GM11168 (cell line): ENCODE measurements around the gene TBC1D22A.
"Not testable (repeated sequence)": the region's sequence is repeated elsewhere in the genome, so short reads cannot be mapped to it uniquely, and the experiment has no call there.

ENCODE experiments used
- in situ Hi-C: fragments of 300-500 bp; cut with MboI; formaldehyde crosslinking; loops from one replicate; pipeline ENCODE4 v1.12.0; 2022; ENCODE audit warnings: low sequenced_read_pairs; ENCODE audit not compliant: unreplicated experiment

The TBC1D22A gene

DNA sequence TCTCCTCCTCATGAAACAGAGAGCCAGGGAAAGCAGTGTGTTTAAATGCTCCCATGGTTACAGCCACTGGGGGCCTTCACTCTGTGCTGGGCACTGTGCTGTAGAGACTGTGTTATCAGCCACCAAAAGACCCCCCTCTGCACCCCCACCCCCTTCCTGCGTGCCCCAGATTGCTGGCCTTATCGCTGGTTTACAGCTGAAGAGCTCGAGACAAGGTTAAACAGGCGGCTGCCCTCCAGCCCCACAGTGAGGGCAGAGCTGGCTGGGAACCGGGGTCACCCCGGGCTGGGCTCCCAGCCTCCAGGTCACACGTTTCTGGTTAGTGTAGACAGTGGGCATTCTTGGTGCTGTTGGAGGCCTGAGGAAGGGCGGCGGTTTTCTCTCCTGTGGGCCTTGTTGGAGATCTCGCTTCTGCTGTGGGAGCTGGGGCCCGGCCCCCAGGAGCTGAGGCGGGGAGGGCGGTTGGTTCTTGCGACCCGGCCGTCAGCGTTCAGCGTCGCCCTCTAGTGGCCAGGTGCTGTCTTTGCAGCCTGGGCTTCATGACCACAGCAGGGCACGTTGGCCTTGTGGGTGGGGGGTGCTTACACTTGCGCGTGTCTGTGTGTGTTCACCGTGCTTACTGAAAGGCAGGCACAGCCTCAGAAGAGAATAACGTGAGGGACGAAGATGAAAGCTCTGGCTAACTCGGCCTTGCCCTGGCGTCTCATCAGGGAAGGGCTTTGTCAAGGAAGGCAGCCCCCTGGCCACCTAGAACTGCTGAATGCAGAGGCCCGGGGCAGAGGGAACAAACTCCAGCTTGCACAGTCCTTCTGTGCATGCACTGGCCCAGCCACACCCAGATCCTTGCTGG, 40.8 kb downstream of the TBC1D22A start:
- in situ Hi-C loops: loop anchor here (10.0 kb wide), 1 partner anchor 58 kb away; no protein-coding TSS in a partner anchor

DNA sequence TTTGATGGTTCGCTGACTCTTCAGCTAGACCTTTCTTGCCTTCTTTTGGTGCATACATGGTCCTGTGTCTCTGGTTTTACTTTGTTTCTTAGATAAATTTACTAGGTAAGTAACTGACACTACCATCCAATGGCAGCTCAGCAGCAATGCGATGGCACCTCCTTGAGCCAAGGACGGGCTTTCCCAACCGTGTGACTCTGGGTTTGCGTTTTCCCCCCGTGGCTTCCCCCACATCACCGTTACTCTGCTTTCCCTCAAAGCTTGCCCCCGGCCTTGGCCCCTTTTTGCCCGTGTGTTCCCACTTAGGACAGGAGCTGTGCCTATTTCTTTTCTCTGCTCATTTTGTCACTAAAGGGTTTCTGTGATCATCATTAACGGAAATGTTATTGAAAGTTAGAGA, 41.5 kb downstream of the TBC1D22A start:
- in situ Hi-C loops: loop anchor here (10.0 kb wide), 1 partner anchor 59 kb away; no protein-coding TSS in a partner anchor

DNA sequence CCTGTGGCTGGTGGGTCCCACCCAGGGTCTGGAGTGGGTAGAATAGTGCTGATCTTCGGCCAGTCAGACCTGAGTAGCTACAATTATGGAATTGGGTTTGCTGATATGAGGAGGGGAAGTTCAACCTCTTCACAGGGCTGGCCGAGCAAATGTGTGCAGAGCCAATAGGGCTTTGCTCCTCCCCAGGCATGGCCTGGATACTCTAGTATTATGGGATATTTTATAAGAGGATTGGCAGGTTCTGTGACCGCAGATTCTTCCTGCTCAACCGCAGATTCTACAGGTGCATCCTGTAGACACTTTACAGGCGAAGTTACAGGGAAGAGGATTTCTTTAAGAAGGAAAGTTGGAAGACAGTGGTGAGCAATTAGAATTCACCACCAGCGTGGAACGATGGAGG, 44.3 kb downstream of the TBC1D22A start:
- in situ Hi-C loops: loop anchor here (10.0 kb wide), 1 partner anchor 62 kb away; no protein-coding TSS in a partner anchor

DNA sequence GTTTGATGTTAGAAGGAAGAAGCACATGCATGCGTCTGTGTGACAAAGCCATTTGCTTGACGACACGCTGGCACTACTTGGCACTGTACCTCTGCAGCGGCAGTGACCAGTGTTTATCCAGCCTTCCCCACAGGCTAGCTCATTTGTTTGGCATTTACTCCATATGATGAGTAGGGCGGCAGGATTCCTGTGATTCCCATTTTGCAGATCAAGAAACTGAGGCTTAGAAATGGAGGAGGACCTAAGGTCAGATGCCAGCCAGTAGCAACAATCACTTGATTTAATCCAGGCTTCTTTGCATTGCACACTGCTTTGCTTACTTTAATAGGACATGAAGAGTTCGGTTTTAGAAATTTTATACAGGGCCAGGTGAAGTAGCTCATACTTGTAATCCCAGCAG, 45.0 kb downstream of the TBC1D22A start:
- in situ Hi-C loops: loop anchor here (10.0 kb wide), 1 partner anchor 63 kb away; no protein-coding TSS in a partner anchor

DNA sequence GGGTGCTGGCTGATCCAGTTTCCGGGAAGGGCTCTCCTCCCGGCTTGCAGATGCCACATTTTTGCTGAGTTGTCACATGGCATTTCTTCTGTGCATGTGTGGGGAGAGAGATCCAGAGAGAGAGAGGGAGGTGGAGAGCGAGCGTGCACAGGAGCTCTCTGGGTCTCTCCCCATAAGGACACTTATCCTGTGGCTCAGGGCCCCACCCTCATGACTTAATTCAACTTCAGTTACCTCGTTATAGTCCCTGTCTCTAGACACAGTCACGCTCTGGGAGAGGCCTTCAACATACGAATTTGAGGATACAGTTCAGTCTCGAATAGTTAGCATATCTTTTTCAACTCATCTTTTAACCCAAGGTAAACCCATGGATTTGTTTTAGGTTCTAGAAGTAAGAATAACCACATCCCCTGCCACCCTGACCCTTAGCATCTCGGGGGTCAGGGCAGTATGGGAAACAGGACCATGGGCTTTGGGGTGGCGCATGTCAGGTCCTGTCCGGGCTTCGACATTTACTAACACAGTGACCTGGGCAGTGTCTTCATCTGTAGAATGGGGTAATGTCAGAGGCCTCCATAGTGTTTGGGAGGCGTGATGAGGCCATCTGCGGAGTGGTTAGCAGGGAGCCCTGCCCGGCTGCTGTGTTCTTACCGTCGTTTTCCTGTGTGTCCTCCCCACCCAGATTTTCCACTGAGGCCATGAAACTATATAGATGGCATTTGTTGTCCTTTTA, 46.9 kb downstream of the TBC1D22A start:
- in situ Hi-C loops: loop anchor here (10.0 kb wide), 1 partner anchor 65 kb away; no protein-coding TSS in a partner anchor

DNA sequence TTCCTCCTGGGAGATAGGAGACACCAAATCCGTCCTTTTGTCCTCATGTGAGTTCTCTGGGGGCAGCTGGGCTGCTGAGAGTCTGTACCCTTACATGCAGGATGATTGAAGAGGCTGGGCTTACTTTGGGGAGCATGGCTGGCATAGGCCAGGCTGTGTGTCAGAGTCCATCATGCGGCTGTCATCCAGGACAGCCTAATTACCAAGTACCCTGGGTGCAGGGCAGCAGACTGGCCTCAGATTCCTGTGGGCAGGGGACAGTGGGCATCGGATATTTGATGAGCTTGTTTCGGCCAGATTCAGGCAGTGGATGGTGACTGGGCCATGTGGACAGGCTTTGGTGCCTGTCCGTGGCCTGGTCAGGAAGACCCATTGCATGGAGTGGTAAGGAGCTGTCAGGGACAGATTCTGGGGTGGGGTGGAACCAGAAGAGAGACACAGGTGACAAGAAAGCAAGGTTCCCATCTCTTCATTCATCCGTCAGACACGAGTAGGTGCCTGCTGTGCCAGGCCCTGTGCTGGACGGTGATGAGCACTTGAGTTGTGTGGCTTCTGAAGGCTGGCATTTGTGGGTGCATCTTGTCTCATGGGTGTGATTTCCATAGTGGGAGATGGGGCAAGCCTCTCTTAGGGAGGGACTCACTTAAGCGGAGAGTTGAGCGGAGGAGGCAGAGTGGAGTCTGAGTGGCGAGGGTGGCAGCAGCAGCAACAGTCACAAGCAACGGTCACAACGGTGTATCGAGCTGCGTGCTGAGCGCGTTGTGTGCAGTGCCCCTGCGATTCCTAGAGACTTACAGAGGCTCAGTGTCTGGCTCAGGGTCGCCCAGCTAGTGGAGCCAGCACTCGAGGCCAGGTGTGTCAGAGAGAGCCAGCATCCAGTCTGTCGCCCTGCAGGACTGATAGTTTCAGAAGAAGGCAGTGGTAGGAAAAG, 48.7 kb downstream of the TBC1D22A start:
- in situ Hi-C loops: no loop called here

DNA sequence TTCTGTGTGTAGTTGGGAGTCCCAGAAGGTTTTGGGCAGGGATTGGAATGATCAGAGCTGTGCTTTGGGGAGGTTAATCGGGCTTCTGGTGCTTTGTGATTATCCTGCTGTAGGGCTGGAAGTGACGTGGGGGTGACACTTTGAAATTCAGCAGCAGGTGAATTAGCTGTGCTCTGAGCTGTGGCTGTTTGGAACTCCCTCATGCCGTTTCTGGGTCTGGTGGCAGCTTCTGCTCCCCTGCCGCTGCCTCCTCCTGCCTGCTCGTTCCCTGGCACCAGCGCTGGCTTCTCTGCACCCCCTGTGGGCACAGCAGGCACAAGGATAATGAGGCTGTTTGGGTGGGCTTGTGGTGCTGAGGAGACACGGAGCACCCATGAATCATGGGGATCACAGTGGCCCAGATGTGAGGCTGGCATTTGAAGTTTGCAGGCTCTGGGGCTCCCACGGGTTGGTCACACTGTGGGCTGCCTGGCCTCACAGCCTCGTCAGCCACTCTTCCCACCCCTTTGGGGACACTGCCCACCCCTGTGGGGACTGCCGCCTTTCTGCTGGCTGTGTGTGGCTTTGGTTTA, 49.7 kb downstream of the TBC1D22A start:
- in situ Hi-C loops: no loop called here

DNA sequence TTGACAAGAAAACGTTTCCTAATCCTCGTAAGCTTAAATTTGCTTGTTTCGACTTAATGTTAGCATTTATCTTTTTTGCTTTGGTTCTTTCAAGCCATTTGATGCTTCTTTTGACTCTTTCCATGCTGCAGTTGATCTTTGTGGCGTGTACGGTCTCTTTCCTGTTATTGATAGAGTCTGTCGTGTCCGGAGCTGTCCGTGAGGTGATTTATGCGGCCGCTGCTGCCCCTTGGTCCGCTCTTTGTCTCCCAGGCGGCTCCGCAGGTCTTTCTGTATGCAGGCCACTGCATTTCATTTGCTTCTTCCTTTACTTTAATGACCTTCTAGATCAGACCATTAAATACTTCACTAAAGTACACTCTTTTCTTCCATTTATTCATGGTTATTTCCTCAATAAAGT, 50.3 kb downstream of the TBC1D22A start:
- in situ Hi-C loops: no loop called here

DNA sequence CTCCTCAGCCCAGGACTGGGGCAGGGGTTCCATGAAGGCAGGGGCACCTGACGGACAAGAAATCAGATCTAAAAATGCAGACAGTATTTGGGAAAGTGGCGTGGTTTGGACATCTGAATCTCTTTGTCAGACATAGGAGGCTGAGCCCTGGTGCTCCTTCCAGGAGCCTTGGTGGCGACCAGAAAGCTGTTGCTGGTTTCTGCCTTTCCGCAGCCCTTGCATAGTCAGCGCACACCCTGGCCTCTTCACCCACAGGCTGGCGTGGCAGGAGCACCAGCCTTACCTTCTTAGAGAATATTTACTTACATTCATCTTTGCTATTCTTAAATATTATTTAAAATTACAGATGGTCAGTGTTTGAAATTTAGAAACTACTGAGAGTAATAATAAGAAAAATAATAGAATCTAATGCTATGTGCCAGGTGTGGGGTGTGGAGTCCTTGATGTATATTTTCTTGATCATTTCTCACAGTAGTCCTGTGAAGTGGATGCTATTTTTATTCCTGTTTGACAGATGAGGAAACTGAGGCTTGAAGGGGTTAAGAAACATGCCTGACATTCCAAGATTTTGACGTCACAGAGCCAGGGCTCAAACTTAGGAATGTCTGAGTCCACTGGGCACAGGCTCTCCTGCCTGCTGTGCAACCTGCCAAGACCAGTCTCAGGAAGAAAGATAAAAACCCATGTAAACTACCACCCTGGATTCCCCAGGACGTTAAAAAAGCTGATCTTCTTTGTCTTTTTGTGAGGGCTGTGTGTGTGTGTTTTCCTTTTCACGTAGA, 51.6 kb downstream of the TBC1D22A start:
- in situ Hi-C loops: no loop called here

DNA sequence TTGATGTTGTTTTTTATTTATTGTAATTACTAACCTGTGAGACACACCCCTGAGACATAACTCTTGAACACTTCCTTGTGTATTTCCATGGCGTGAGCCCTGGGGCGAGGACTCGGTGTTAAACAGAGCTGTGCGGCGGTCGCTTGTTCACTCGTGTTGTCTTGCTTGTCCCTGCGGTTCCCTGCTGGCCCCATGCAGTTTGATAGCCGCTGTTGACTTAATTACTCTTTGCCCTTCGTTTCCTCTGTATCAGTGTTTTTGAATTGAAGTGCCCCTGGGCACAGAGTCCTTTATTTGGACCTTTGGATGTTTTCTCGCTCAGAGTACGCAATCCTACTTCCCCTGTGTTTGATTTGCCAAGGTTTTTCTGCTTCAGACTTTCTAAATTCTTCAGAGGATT, 52.7 kb downstream of the TBC1D22A start:
- in situ Hi-C loops: no loop called here

DNA sequence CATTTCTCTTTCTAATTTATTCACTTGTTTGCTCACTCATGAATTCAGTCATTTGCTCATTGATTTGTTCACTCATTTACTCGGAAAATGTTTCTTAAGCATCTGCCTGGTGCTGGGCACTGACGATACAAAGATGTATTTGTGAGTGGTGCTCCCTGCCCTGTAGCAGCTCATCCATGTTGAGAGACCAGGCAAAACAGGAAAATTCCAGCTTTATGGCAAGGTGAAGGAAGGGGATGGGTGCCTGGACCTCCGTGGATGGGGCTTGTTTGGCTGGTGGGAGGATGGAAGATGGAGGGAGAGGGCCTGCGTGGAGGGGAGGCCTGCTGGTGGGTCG, 53.1 kb downstream of the TBC1D22A start:
- in situ Hi-C loops: no loop called here

DNA sequence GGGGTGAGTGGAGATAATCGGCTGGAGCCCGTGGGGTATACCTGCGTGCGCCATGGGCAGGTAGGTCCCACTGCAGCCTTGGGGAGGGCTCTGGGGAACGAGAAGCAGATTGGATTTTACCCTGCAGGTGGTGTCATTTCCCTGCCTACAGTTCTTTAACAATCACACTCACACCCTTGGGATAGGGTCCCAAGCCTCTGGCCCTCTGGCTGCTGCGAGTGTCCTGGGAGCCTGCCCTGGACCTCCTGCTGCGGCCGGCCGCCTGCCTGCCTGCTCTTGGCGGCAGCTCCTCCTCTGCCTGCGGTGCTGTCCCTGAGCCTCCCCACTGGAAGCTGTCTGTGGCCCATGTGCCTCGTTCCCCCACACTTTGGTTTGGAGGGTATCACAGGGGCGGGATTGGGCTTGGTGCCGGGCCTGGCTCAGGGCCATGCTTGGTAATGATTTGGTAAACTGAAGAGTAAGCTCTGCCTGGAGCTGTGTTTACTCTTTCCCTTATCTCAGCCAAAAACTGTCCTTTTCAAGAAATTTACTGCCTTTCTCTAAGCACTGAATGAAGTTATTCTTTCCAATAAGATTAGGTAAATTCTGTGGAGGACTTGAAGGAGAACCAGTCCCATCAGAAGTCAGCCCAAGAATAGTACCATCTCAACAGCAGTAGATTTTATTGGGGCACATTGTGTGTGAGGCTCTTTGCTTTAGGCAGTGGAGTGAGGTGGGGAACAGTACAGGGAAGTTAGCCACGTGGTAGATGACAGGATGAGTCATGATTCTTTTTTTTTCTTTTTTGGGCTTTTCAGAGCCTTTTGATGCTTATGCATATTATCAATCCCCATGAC, 53.7 kb downstream of the TBC1D22A start:
- in situ Hi-C loops: no loop called here

DNA sequence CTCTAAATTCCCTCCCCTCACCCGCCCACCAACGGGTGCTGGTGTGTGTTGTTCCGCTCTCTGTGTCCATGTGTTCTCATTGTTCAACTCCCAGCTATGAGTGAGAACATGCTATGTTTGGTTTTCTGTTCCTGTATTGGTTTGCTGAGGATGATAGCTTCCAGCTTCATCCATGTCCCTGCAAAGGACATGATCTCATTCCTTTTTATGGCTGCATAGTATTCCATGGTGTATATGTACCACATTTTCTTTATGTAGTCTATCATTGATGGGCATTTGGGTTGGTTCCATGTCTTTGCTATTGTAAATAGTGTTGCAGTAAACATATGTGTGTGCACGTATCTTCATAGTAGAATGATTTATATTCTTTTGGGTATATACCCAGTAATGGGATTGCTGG, 54.9 kb downstream of the TBC1D22A start:
- in situ Hi-C loops: not testable (repeated sequence)

DNA sequence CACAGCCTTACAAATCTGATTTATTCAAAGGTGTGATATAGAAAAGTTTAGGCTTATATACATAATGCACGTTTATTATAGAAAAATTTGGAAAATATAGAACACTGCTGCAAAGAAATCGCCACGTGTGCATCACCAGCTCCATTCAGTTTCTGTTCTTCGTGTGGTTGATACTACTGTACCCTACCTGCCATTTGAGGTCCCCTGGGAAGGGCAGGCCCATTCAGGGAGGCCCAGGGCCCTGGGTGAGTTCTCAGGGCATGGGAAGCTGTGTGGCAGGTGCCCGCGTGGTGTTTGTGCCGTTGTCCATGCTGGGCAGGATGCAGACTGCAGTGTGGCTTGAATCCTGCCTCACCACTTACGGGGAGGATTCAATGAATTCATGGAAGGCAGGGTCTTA, 60.8 kb downstream of the TBC1D22A start:
- in situ Hi-C loops: no loop called here

DNA sequence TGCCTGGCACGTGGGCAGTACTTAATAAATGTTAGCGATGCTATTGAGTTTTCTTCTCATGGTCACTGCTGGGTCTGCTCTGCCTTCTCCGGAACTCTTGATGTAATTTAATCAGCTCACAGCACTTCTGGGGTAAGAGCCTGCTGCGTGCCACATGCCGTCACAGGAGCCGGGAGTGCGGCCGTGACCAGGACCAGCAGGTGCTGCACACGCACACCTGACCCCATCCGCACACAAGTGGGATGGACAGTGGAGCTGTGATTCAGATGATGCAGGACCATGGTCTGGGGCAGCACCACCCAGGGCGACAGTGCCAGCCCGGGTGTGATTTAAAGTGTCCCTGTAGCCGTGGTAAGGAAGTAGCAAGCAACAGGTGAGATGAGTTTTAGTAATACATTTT, 61.2 kb downstream of the TBC1D22A start:
- in situ Hi-C loops: no loop called here

DNA sequence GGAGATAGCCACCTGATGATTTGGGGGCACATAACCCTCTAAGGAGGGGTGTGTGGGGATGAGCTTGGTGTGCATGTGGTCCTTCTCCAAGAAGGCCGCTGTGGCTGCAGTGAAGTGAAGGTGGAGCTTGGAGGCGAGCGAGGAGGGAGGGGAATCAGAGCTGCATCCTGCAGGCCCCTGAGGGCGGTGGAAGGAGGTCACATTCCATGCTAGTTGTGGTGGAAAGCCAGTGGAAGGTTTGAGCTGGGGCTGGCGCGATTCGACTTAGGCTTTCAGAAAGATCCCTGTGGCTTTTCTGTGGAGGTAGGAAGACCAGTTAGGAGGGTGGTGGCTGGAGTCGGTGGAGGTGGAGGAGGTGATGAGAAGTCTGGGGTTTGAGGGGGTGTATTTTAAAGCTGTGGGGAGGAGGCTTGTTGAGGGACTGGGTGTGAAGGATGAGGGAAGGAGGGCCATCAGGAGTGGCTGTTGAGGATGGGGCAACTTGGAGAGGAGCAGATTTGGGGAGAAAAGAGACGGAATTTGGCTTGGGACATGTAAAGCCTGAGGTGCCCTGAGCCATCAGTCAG, 62.0 kb downstream of the TBC1D22A start:
- in situ Hi-C loops: no loop called here

DNA sequence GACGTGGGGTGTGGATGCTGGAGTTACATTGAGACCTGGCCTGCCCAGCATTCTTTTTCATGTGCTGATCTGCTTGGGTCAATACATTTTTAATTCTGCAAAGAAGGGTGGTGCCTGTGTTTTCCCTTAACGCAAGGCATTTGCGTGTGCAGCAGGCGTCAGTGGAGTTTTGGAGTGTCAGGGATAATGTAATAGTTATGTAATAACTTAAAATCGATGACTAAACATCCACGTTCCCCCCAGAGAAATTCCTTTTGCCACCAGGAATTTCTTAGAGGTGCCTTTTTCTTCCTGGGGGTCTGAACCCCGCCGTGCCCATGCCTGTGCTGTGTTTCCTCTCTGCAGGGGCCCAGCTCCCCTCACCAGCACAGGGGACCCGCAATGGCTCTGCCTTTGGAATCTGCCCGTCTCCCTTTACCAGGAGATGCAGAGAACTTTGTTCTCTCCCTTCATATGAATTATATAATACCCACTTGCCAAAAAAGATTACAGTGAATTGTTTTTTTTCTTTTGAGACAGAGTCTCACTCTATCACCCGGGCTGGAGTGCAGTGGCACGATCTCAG, 62.6 kb downstream of the TBC1D22A start:
- in situ Hi-C loops: no loop called here
